ENCODE measurements around the gene SPAG6.

DNA sequence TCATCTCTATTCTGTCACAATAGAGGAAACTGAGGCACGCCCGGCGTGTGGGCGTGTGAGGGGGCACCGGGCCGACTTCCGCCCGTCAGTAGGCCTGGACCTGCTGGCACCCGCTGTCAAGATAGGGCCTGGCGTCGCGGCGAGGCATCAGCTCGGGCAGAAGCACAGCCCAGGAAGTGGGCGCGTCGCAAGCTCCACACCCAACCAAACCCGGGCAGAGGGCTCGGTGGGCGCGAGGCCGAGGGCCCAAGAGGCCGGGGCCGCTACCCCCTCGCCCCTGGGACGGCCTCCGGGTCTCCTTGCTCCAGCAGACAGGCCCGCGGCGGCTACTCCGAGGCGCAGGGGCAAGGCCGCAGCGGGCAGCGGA lies 91.2 kb downstream of the SPAG6 start:
- TF ChIP-seq ZFP30 (CRISPR knock-in tag; IDR thresholded peaks at IDR 0.05) (no peak), ZNF8 (CRISPR knock-in tag; IDR thresholded peaks at IDR 0.05) (no peak), ZFP3 (CRISPR knock-in tag; IDR thresholded peaks at IDR 0.05) (no peak), PPARA (CRISPR knock-in tag; IDR thresholded peaks at IDR 0.05; ENCODE audit: borderline replicate concordance) (no peak)
- TF ChIP-seq, protein P1, sequence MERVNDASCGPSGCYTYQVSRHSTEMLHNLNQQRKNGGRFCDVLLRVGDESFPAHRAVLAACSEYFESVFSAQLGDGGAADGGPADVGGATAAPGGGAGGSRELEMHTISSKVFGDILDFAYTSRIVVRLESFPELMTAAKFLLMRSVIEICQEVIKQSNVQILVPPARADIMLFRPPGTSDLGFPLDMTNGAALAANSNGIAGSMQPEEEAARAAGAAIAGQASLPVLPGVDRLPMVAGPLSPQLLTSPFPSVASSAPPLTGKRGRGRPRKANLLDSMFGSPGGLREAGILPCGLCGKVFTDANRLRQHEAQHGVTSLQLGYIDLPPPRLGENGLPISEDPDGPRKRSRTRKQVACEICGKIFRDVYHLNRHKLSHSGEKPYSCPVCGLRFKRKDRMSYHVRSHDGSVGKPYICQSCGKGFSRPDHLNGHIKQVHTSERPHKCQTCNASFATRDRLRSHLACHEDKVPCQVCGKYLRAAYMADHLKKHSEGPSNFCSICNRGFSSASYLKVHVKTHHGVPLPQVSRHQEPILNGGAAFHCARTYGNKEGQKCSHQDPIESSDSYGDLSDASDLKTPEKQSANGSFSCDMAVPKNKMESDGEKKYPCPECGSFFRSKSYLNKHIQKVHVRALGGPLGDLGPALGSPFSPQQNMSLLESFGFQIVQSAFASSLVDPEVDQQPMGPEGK (CRISPR knock-in tag; IDR thresholded peaks at IDR 0.05; ENCODE audit: borderline replicate concordance), result no peak

Data from SK-N-SH treated with all-trans-retinoic acid at 6 μM for 48 hours (cell line).